HG03378 (cell line): ENCODE data around the gene FAM110D.

Experiments used
- ATAC-seq: cut with Tn5 transposase; IDR thresholded peaks from one replicate; pipeline ENCODE4 v1.9.1; 2021; ENCODE audit warnings: mild to moderate bottlenecking, moderate library complexity; ENCODE audit not compliant: unreplicated experiment

Gene FAM110D

GRCh38 chr1:26184086-26184485, 25.2 kb downstream of the FAM110D start:
- no peak for ATAC-seq

GRCh38 chr1:26184883-26185282, 26.0 kb downstream of the FAM110D start:
- no peak for ATAC-seq

- ATAC-seq: no peak
These were observed 29.0 kb downstream of the FAM110D start for GRCh38 chr1:26187882-26188281.

- ATAC-seq: no peak
These were observed 29.6 kb downstream of the FAM110D start for GRCh38 chr1:26188477-26188876.

GRCh38 chr1:26189331-26189730, 30.5 kb downstream of the FAM110D start:
- no peak for ATAC-seq

GRCh38 chr1:26189751-26190275, 30.9 kb downstream of the FAM110D start:
- ATAC-seq: no peak

GRCh38 chr1:26190373-26190987, 31.6 kb downstream of the FAM110D start, which contains the start of gene CATSPER4:
TSS of gene CATSPER4 (plus strand) at chr1:26190602. CDS start at chr1:26190628, 26 bp downstream.
- no peak for ATAC-seq

- ATAC-seq: no peak
These were observed 32.9 kb downstream of the FAM110D start for GRCh38 chr1:26191739-26192138.

GRCh38 chr1:26195805-26196204, 36.9 kb downstream of the FAM110D start:
- ATAC-seq: no peak

- ATAC-seq: no peak
These were observed 38.4 kb downstream of the FAM110D start for GRCh38 chr1:26197301-26197700.

GRCh38 chr1:26197813-26198212, 38.9 kb downstream of the FAM110D start:
- ATAC-seq: no peak

GRCh38 chr1:26200413-26200812, 41.5 kb downstream of the FAM110D start:
- ATAC-seq: no peak

- no peak for ATAC-seq
These were observed 44.9 kb downstream of the FAM110D start for GRCh38 chr1:26203642-26204318.

- no peak for ATAC-seq
These were observed 51.4 kb downstream of the FAM110D start for GRCh38 chr1:26210147-26210870.

- no peak for ATAC-seq
These were observed 53.8 kb downstream of the FAM110D start for GRCh38 chr1:26212726-26213125.

GRCh38 chr1:26213335-26213905, 54.5 kb downstream of the FAM110D start:
- no peak for ATAC-seq
